Stomach (tissue), 9 donors: Measurements from ENCODE around the gene RCOR3. TPM values are rescaled to one million over a fixed set of nuclear protein-coding genes. Genes with fewer than 3 reads are reported as not detected.
"Not testable (repeated sequence)": the region's sequence is repeated elsewhere in the genome, so short reads cannot be mapped to it uniquely, and the experiment has no call there.

Source experiments
- DNase-seq, 2 donors: peaks; one replicate each; pipeline versions ENCODE4 v3.0.0 to v3.0.0-alpha.2; 2013 to 2019
- H3K27ac ChIP-seq, 5 donors: fragments of 200-600 bp in 4 of 5; sonication (generic) in 4 of 5; one replicate each; pipeline ENCODE4 v1.5.1; 2013 to 2019; ENCODE audit warnings: mild to moderate bottlenecking in 1 of 5, moderate library complexity in 1 of 5
- H3K27me3 ChIP-seq, 3 donors: fragments of 200-600 bp; sonication (generic); one replicate each; pipeline ENCODE4 v1.5.1; 2017 to 2019; ENCODE audit warnings: mixed run types in 1 of 3
- H3K36me3 ChIP-seq, 4 donors: fragments of 200-600 bp; sonication (generic); 1 replicate in 3 of 4; 2 replicates in 1 of 4; pipeline ENCODE4 v1.5.1; 2016 to 2019
- H3K4me1 ChIP-seq, 4 donors: fragments of 200-600 bp; sonication (generic); one replicate each; pipeline ENCODE4 v1.5.1; 2016 to 2019
- H3K4me3 ChIP-seq, 4 donors: fragments of 200-600 bp; sonication (generic) in 3 of 4; one replicate each; pipeline ENCODE4 v1.5.1; 2016 to 2019; ENCODE audit warnings: mild to moderate bottlenecking in 1 of 4
- H3K9me3 ChIP-seq, 4 donors: fragments of 200-600 bp; sonication (generic); one replicate each; pipeline ENCODE4 v1.5.1; 2016 to 2019
- EP300 ChIP-seq: sonication (generic); formaldehyde crosslinking; IDR thresholded peaks from one replicate; pipeline ENCODE4 v1.6.1; 2017; ENCODE audit warnings: antibody characterized with exemption
- POLR2A ChIP-seq, 4 donors: fragments of 450-650 bp; IDR thresholded peaks; one replicate each; pipeline ENCODE4 v1.6.1; 2016; ENCODE audit warnings: antibody characterized with exemption in 4 of 4, control low read depth in 2 of 4, mild to moderate bottlenecking in 1 of 4, moderate library complexity in 1 of 4
- POLR2AphosphoS5 ChIP-seq, 3 donors: sonication (generic); formaldehyde crosslinking; IDR thresholded peaks; one replicate each; pipeline ENCODE4 v1.6.1; 2016; ENCODE audit warnings: antibody characterized with exemption in 3 of 3
- WGBS, 5 donors: extraction: QIAGEN DNeasy Blood & Tissue Kit in 3 of 5; methylation state at CpG; one replicate each; pipeline versions ENCODE4 v1.1.5 to v1.1.7; 2013 to 2018; 5-methylcytosine and 5-hydroxymethylcytosine counted together
- intact Hi-C: fragments of 100-400 bp; cut with DNase I; formaldehyde crosslinking; loops from one replicate; pipeline ENCODE4 v1.15.1; 2023; ENCODE audit warnings: low total_unique reads
- polyA plus RNA-seq, 3 donors: library from polyadenylated mRNA; stranded (reverse); fragments of 200-250 nt; gene quantifications; one replicate each; pipeline ENCODE4 v1.2.3, GENCODE V29; 2013
- total RNA-seq, 5 donors: library from RNA; depleted of rRNA; stranded (reverse); fragments of >200 nt; gene quantifications; one replicate each; pipeline versions ENCODE4 v1.1.0 to v1.2.3, GENCODE V29; 2014 to 2016
- TF ChIP-seq, protein P1 (sequence below), 7 experiments: fragments of 450-650 bp in 4 of 7; fragments of 200-600 bp in 3 of 7; sonication (generic) in 3 of 7; IDR thresholded peaks; one replicate each; pipeline ENCODE4 v1.5.1; 2016 to 2019; ENCODE audit warnings: antibody characterized with exemption in 7 of 7, control low read depth in 2 of 7, mild to moderate bottlenecking in 1 of 7
- donor health status: healthy with polysubstance abuse.
- donor health status: Bipolar disorder and iron deficiency.
- donor health status: healthy.

Gene RCOR3
- total and polyA plus RNA-seq, 8 donors = 11.1 to 128 (median 22.0) TPM

- no peaks in the 10 kb centered on the region for H3K36me3 ChIP-seq
- no peak for DNase-seq
- H3K27me3 ChIP-seq = peaks cover 0 to 6% (median 0%) of the 10 kb centered on the region in 3 donors
- no peak for TF ChIP-seq EP300
- no peak for TF ChIP-seq POLR2AphosphoS5 (IDR thresholded peaks at IDR 0.05)
- no peak for TF ChIP-seq POLR2A (IDR thresholded peaks at IDR 0.05)
- TF ChIP-seq, protein P1, sequence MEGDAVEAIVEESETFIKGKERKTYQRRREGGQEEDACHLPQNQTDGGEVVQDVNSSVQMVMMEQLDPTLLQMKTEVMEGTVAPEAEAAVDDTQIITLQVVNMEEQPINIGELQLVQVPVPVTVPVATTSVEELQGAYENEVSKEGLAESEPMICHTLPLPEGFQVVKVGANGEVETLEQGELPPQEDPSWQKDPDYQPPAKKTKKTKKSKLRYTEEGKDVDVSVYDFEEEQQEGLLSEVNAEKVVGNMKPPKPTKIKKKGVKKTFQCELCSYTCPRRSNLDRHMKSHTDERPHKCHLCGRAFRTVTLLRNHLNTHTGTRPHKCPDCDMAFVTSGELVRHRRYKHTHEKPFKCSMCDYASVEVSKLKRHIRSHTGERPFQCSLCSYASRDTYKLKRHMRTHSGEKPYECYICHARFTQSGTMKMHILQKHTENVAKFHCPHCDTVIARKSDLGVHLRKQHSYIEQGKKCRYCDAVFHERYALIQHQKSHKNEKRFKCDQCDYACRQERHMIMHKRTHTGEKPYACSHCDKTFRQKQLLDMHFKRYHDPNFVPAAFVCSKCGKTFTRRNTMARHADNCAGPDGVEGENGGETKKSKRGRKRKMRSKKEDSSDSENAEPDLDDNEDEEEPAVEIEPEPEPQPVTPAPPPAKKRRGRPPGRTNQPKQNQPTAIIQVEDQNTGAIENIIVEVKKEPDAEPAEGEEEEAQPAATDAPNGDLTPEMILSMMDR (IDR thresholded peaks at IDR 0.05) = no peak
- H3K4me3 ChIP-seq = no peak overlapping the region
- no peak overlapping the region for H3K27ac ChIP-seq
- 79 to 94% (median 88%) methylated on average over 1 of the region's 1 CpG for WGBS, 5 donors
- no peaks in the 10 kb centered on the region for H3K4me1 ChIP-seq
- H3K9me3 ChIP-seq = no peaks in the 10 kb centered on the region
- intact Hi-C loops = no loop called here
These were observed 18.1 kb upstream of the RCOR3 start for GRCh38 chr1:211241071-211241470.

DNA sequence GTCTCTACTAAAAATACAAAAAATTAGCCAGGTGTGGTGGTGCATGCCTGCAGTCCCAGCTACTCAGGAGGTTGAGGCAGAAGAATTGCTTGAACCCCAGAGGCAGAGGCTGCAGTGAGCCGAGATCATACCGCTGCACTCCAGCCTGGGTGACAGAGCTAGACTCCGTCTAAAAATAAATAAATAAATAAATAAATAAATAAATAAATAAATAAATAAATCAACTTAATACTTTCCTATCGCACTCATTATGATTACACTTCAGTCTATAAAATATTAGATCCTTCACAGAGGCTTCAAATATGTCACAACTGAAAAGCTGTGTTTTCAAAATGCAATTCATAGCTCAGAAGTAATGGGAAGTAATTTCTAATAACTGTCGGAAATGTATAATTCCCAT is 15.5 kb upstream of the RCOR3 start:
- H3K27ac ChIP-seq, H3K36me3 ChIP-seq, H3K27me3 ChIP-seq, H3K4me3 ChIP-seq, intact Hi-C loops, H3K4me1 ChIP-seq, DNase-seq, H3K9me3 ChIP-seq: not testable (repeated sequence)
- 93 to 98% (median 96%) methylated on average over 5 of the region's 5 CpGs for WGBS, 5 donors

GRCh38 chr1:211246583-211246982 is 12.6 kb upstream of the RCOR3 start:
- H3K4me3 ChIP-seq, DNase-seq, H3K9me3 ChIP-seq, H3K27ac ChIP-seq, H3K36me3 ChIP-seq, H3K4me1 ChIP-seq, H3K27me3 ChIP-seq, intact Hi-C loops: not testable (repeated sequence)
- WGBS, 5 donors = 70 to 81% (median 73%) methylated on average over 4 of the region's 4 CpGs

DNA sequence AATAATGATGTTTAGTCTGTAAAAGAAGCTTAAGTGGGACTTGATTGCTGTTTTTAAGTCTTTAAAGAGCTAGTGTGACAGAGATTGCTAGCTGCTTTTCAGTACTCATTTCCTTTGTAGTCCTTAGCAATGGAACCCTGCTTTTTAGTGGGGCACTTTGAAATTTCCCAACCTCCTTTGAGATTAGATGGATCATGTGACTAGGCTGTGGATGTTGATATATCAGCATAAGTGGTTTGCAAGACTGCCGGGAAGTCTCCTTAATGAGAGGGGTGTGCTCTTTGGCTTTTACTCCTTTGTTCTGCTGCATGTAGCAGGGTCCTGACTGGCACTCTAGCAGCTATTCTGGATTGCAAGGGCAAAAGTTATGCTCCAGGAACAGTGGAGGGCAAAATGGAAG is 11.2 kb upstream of the RCOR3 start:
- Histone ChIP-seq H3K27ac (no peak overlapping the region), H3K4me1 (no peaks in the 10 kb centered on the region), H3K36me3 (no peaks in the 10 kb centered on the region), H3K27me3 (peaks cover 0 to 2% (median 0%) of the 10 kb centered on the region in 3 donors), H3K4me3 (no peak overlapping the region), H3K9me3 (no peaks in the 10 kb centered on the region)
- no peak for TF ChIP-seq POLR2AphosphoS5 (IDR thresholded peaks at IDR 0.05)
- TF ChIP-seq EP300 = no peak
- TF ChIP-seq POLR2A (IDR thresholded peaks at IDR 0.05) = no peak
- TF ChIP-seq, protein P1 (IDR thresholded peaks at IDR 0.05) = no peak
- intact Hi-C loops = no loop called here
- WGBS, 5 donors = 0 to 6% (median 0%) methylated on average over 1 of the region's 1 CpG
- peak in 1 of 2 donors; percentile 50 for DNase-seq

GRCh38 chr1:211249611-211250010 is 9.6 kb upstream of the RCOR3 start:
- H3K27ac ChIP-seq, H3K27me3 ChIP-seq, H3K9me3 ChIP-seq, intact Hi-C loops, DNase-seq, H3K4me1 ChIP-seq, H3K36me3 ChIP-seq, H3K4me3 ChIP-seq: not testable (repeated sequence)
- 87 to 93% (median 87%) methylated on average over 3 of the region's 3 CpGs for WGBS, 5 donors

- peaks cover 15 to 33% (median 23%) of the 10 kb centered on the region in 4 donors for H3K4me1 ChIP-seq
- H3K27ac ChIP-seq = peak overlapping the region; percentile 94 to 99 (median 98)
- H3K4me3 ChIP-seq = peak overlapping the region; percentile 64 to 96 (median 92)
- WGBS, 5 donors = 0 to 9% (median 6%) methylated on average over 2 of the region's 2 CpGs
- H3K36me3 ChIP-seq = no peaks in the 10 kb centered on the region
- DNase-seq = no peak
- no peaks in the 10 kb centered on the region for H3K9me3 ChIP-seq
- intact Hi-C loops = no loop called here
- no peaks in the 10 kb centered on the region for H3K27me3 ChIP-seq
- no peak for TF ChIP-seq POLR2A (IDR thresholded peaks at IDR 0.05)
- TF ChIP-seq, protein P1 (IDR thresholded peaks at IDR 0.05) = no peak
- no peak for TF ChIP-seq POLR2AphosphoS5 (IDR thresholded peaks at IDR 0.05)
- no peak for TF ChIP-seq EP300
These were observed 1.3 kb upstream of the RCOR3 start for GRCh38 chr1:211257826-211258225.
